ENCODE measurements around the gene UNC13C.

UNC13C gene

GRCh38 chr15:54644796-54645195, 666.6 kb downstream of the UNC13C start:
- TF ChIP-seq GATA2 (IDR thresholded peaks at IDR 0.05; ENCODE audit: low read depth, low read length) (no peak), GATA3 (IDR thresholded peaks at IDR 0.05; ENCODE audit: low read depth, low read length) (no peak)

GRCh38 chr15:54659646-54660045, 681.4 kb downstream of the UNC13C start:
- TF ChIP-seq GATA2 (IDR thresholded peaks at IDR 0.05; ENCODE audit: low read depth, low read length) (no peak), GATA3 (IDR thresholded peaks at IDR 0.05; ENCODE audit: low read depth, low read length) (no peak)

GRCh38 chr15:54660356-54660755, 682.1 kb downstream of the UNC13C start:
- TF ChIP-seq GATA3 (IDR thresholded peaks at IDR 0.05; ENCODE audit: low read depth, low read length): no peak

GRCh38 chr15:54675241-54675640, 697.0 kb downstream of the UNC13C start:
- TF ChIP-seq GATA3 (IDR thresholded peaks at IDR 0.05; ENCODE audit: low read depth, low read length) (no peak), GATA2 (IDR thresholded peaks at IDR 0.05; ENCODE audit: low read depth, low read length) (no peak)

- TF ChIP-seq GATA2 (IDR thresholded peaks at IDR 0.05; ENCODE audit: low read depth, low read length): no peak
- no peak for TF ChIP-seq GATA3 (IDR thresholded peaks at IDR 0.05; ENCODE audit: low read depth, low read length)
Measured at GRCh38 chr15:54681584-54681983, 703.3 kb downstream of the UNC13C start.

Data from SH-SY5Y (cell line).